ENCODE data around the gene BICRAL.
"Not testable (repeated sequence)": the region's sequence is repeated elsewhere in the genome, so short reads cannot be mapped to it uniquely, and the experiment has no call there.

BICRAL gene

GRCh38 chr6:42795651-42796050, 13.8 kb downstream of the BICRAL start:
- no peak for DNase-seq (ENCODE audit: low spot score)

- no peak for DNase-seq (ENCODE audit: low spot score)
Measured at GRCh38 chr6:42796171-42796570, 14.3 kb downstream of the BICRAL start.

- not testable (repeated sequence) for DNase-seq (ENCODE audit: low spot score)
Measured at GRCh38 chr6:42797696-42798095, 15.8 kb downstream of the BICRAL start.

GRCh38 chr6:42805297-42805861, 23.5 kb downstream of the BICRAL start:
- DNase-seq (ENCODE audit: low spot score) = no peak

GRCh38 chr6:42806359-42806758, 24.5 kb downstream of the BICRAL start:
- not testable (repeated sequence) for DNase-seq (ENCODE audit: low spot score)

- no peak for DNase-seq (ENCODE audit: low spot score)
Measured at GRCh38 chr6:42808492-42809483, 26.9 kb downstream of the BICRAL start.

- no peak for DNase-seq (ENCODE audit: low spot score)
Measured at GRCh38 chr6:42813074-42813645, 31.3 kb downstream of the BICRAL start.

GRCh38 chr6:42813906-42814444, 32.1 kb downstream of the BICRAL start:
- no peak for DNase-seq (ENCODE audit: low spot score)

- DNase-seq (ENCODE audit: low spot score) = not testable (repeated sequence)
Measured at GRCh38 chr6:42815726-42816125, 33.9 kb downstream of the BICRAL start.

- no peak for DNase-seq (ENCODE audit: low spot score)
Measured at GRCh38 chr6:42817907-42818306, 36.1 kb downstream of the BICRAL start.

GRCh38 chr6:42818416-42818815, 36.6 kb downstream of the BICRAL start:
- no peak for DNase-seq (ENCODE audit: low spot score)

- DNase-seq (ENCODE audit: low spot score) = no peak
Measured at GRCh38 chr6:42818878-42819277, 37.0 kb downstream of the BICRAL start.

- peak; percentile 47 for DNase-seq (ENCODE audit: low spot score)
Measured at GRCh38 chr6:42819803-42820511, 38.1 kb downstream of the BICRAL start.

- peak; percentile 42 for DNase-seq (ENCODE audit: low spot score)
Measured at GRCh38 chr6:42820512-42821340, 38.9 kb downstream of the BICRAL start.

GRCh38 chr6:42821341-42821668, 39.5 kb downstream of the BICRAL start:
- DNase-seq (ENCODE audit: low spot score) = no peak

- peak; percentile 18 for DNase-seq (ENCODE audit: low spot score)
Measured at GRCh38 chr6:42821846-42822245, 40.0 kb downstream of the BICRAL start.

- no peak for DNase-seq (ENCODE audit: low spot score)
Measured at GRCh38 chr6:42829561-42830092, 47.8 kb downstream of the BICRAL start.

- no peak for DNase-seq (ENCODE audit: low spot score)
Measured at GRCh38 chr6:42831237-42831636, 49.4 kb downstream of the BICRAL start.

GRCh38 chr6:42834056-42834455, 52.2 kb downstream of the BICRAL start:
- DNase-seq (ENCODE audit: low spot score) = no peak

- DNase-seq (ENCODE audit: low spot score) = no peak
Measured at GRCh38 chr6:42841844-42842584, 60.2 kb downstream of the BICRAL start.
